ENCODE data around the gene CFAP92.

CFAP92 gene

GRCh38 chr3:129033151-129033550 is 39.3 kb upstream of the CFAP92 start:
- TF ChIP-seq CTCF (conservative IDR thresholded peaks at IDR 0.05; ENCODE audit: low read depth), result no peak
- ChIA-PET POLR2A (ENCODE audit: low non-redundant PET) (no interaction called here), CTCF (interaction anchor here (0.6 kb wide), 1 partner anchor 278 kb away, joined by 3 read pairs; no protein-coding TSS in a partner anchor)
- no peak overlapping the region for H3K27ac ChIP-seq
- no peak for DNase-seq (ENCODE audit: low spot score)

- no peak for DNase-seq (ENCODE audit: low spot score)
- no peak overlapping the region for H3K27ac ChIP-seq
- ChIA-PET POLR2A (ENCODE audit: low non-redundant PET) (no interaction called here), CTCF (no interaction called here)
- no peak for TF ChIP-seq CTCF (conservative IDR thresholded peaks at IDR 0.05; ENCODE audit: low read depth)
Observed at GRCh38 chr3:129032716-129033115, 38.8 kb upstream of the CFAP92 start.

- ChIA-PET POLR2A (ENCODE audit: low non-redundant PET) (no interaction called here), CTCF (interaction anchor here (0.6 to 0.9 kb wide), 3 partner anchors 16 to 280 kb away, joined by 3 to 4 read pairs (median 3); no protein-coding TSS in a partner anchor)
- no peak for DNase-seq (ENCODE audit: low spot score)
- no peak overlapping the region for H3K27ac ChIP-seq
- TF ChIP-seq CTCF (conservative IDR thresholded peaks at IDR 0.05; ENCODE audit: low read depth), result no peak
Observed at GRCh38 chr3:129031476-129032215, 37.8 kb upstream of the CFAP92 start.

GRCh38 chr3:129030611-129031010 is 36.7 kb upstream of the CFAP92 start:
- TF ChIP-seq CTCF (conservative IDR thresholded peaks at IDR 0.05; ENCODE audit: low read depth), result no peak
- DNase-seq (ENCODE audit: low spot score), result no peak
- no peak overlapping the region for H3K27ac ChIP-seq
- ChIA-PET CTCF (interaction anchor here (0.6 to 1.1 kb wide), 3 partner anchors 15 to 22 kb away, joined by 3 to 4 read pairs (median 3); no protein-coding TSS in a partner anchor), POLR2A (ENCODE audit: low non-redundant PET) (interaction anchor here (0.6 kb wide), 1 partner anchor 126 kb away, joined by 3 read pairs; no protein-coding TSS in a partner anchor)

- DNase-seq (ENCODE audit: low spot score), result no peak
- no peak overlapping the region for H3K27ac ChIP-seq
- POLR2A ChIA-PET (ENCODE audit: low non-redundant PET), result no interaction called here
- TF ChIP-seq CTCF (conservative IDR thresholded peaks at IDR 0.05; ENCODE audit: low read depth), result no peak
- CTCF ChIA-PET, result no interaction called here
Observed at GRCh38 chr3:129028866-129029265, 35.0 kb upstream of the CFAP92 start.

GRCh38 chr3:129027544-129027880 is 33.6 kb upstream of the CFAP92 start:
- H3K27ac ChIP-seq, result no peak overlapping the region
- POLR2A ChIA-PET (ENCODE audit: low non-redundant PET), result interaction anchor here (1.1 kb wide), 1 partner anchor 17 kb away, joined by 3 read pairs; no protein-coding TSS in a partner anchor

More at GRCh38 chr3:129027544-129027880, 33.6 kb upstream of the CFAP92 start:
- TF ChIP-seq CTCF (conservative IDR thresholded peaks at IDR 0.05; ENCODE audit: low read depth), result no peak
- no peak for DNase-seq (ENCODE audit: low spot score)
- CTCF ChIA-PET, result interaction anchor here (0.7 to 2.4 kb wide), 6 partner anchors 11 to 364 kb away, joined by 3 to 8 read pairs (median 4); no protein-coding TSS in a partner anchor
